GM20000 (cell line): Measurements from ENCODE around the gene OR52E4.

Source experiments
- DNase-seq: peaks from one replicate; pipeline ENCODE4 v3.0.0; 2012; ENCODE audit warnings: low spot score
- CTCF ChIP-seq: IDR thresholded peaks from 2 replicates; pipeline ENCODE4 v1.5.1; 2012; ENCODE audit warnings: mild to moderate bottlenecking, control low read depth; ENCODE audit errors: extremely low read depth, missing control alignments

Gene OR52E4

GRCh38 chr11:5928271-5928670, 47.8 kb downstream of the OR52E4 start:
- DNase-seq: no peak
- no peak for TF ChIP-seq CTCF

GRCh38 chr11:5928811-5929210, 48.4 kb downstream of the OR52E4 start:
- DNase-seq: no peak
- TF ChIP-seq CTCF: no peak

GRCh38 chr11:5929571-5930368, 49.3 kb downstream of the OR52E4 start:
- TF ChIP-seq CTCF: no peak
- DNase-seq: no peak

GRCh38 chr11:5930614-5931013, 50.2 kb downstream of the OR52E4 start:
- TF ChIP-seq CTCF: no peak

GRCh38 chr11:5931061-5931460, 50.6 kb downstream of the OR52E4 start:
- DNase-seq: no peak
- no peak for TF ChIP-seq CTCF

More at GRCh38 chr11:5930614-5931013, 50.2 kb downstream of the OR52E4 start:
- no peak for DNase-seq

- no peak for TF ChIP-seq CTCF
- no peak for DNase-seq
Measured at GRCh38 chr11:5932671-5933070, 52.2 kb downstream of the OR52E4 start.

GRCh38 chr11:5933116-5933515, 52.7 kb downstream of the OR52E4 start:
- no peak for TF ChIP-seq CTCF

More at GRCh38 chr11:5933116-5933515, 52.7 kb downstream of the OR52E4 start:
- no peak for DNase-seq
